IPS DF 4.7 (cell line): ENCODE results near the gene C1GALT1C1.
"Not testable (repeated sequence)": the region's sequence is repeated elsewhere in the genome, so short reads cannot be mapped to it uniquely, and the experiment has no call there.

Source experiments
- DNase-seq: peaks from one replicate; pipeline ENCODE4 v3.0.0-alpha.2; 2013; ENCODE audit warnings: low spot score; ENCODE audit errors: extremely low read depth

Gene C1GALT1C1

GRCh38 chrX:120629667-120630537 lies at the start of gene C1GALT1C1:
TSS of gene C1GALT1C1 (minus strand) at chrX:120630054. CDS start at chrX:120627166, 2,888 bp downstream.
- DNase-seq: peak; percentile 36

GRCh38 chrX:120677004-120677652 lies 47.3 kb upstream of the C1GALT1C1 start:
- no peak for DNase-seq

GRCh38 chrX:120672841-120673530 lies 43.1 kb upstream of the C1GALT1C1 start:
- DNase-seq: no peak

- DNase-seq: no peak
Observed at GRCh38 chrX:120672389-120672788, 42.5 kb upstream of the C1GALT1C1 start.

- DNase-seq: no peak
Observed at GRCh38 chrX:120671963-120672362, 42.1 kb upstream of the C1GALT1C1 start.

GRCh38 chrX:120668357-120668756 lies 38.5 kb upstream of the C1GALT1C1 start:
- DNase-seq: no peak

GRCh38 chrX:120664535-120664934 lies 34.7 kb upstream of the C1GALT1C1 start:
- DNase-seq: not testable (repeated sequence)

GRCh38 chrX:120664081-120664480 lies 34.2 kb upstream of the C1GALT1C1 start:
- no peak for DNase-seq

GRCh38 chrX:120662662-120663061 lies 32.8 kb upstream of the C1GALT1C1 start:
- no peak for DNase-seq

- no peak for DNase-seq
Observed at GRCh38 chrX:120660637-120661036, 30.8 kb upstream of the C1GALT1C1 start.

- no peak for DNase-seq
Observed at GRCh38 chrX:120653000-120653399, 23.1 kb upstream of the C1GALT1C1 start.

- DNase-seq: not testable (repeated sequence)
Observed at GRCh38 chrX:120652256-120652655, 22.4 kb upstream of the C1GALT1C1 start.

- no peak for DNase-seq
Observed at GRCh38 chrX:120647127-120647526, 17.3 kb upstream of the C1GALT1C1 start.

- DNase-seq: no peak
Observed at GRCh38 chrX:120642871-120643270, 13.0 kb upstream of the C1GALT1C1 start.

GRCh38 chrX:120638619-120639018 lies 8.8 kb upstream of the C1GALT1C1 start:
- no peak for DNase-seq

GRCh38 chrX:120625371-120625770 lies 4.5 kb downstream of the C1GALT1C1 start:
- no peak for DNase-seq

GRCh38 chrX:120617996-120618630 lies 11.7 kb downstream of the C1GALT1C1 start:
- DNase-seq: no peak

GRCh38 chrX:120614816-120615215 lies 15.0 kb downstream of the C1GALT1C1 start:
- no peak for DNase-seq

- no peak for DNase-seq
Observed at GRCh38 chrX:120612086-120612485, 17.8 kb downstream of the C1GALT1C1 start.

GRCh38 chrX:120604361-120604782 lies 25.5 kb downstream of the C1GALT1C1 start:
- DNase-seq: no peak

- DNase-seq: peak; percentile 36
Observed at GRCh38 chrX:120603707-120604360, 26.0 kb downstream of the C1GALT1C1 start, which contains the start of gene MCTS1. TSS of gene MCTS1 (plus strand) at chrX:120604101. CDS start at chrX:120604237, 136 bp downstream.
